H1 (cell line): Measurements from ENCODE around the gene RCOR2. TPM values are rescaled to one million over a fixed set of nuclear protein-coding genes. Genes with fewer than 3 reads are reported as not detected.

Experiments used
- CTCF ChIA-PET: fragments of 300-600 bp; sonication (Branson Sonifier 250); formaldehyde crosslinking; loops from one replicate; lab custom pipeline; 2021; ENCODE audit not compliant: partially characterized antibody; lab: Charles Lee
- POLR2A ChIA-PET: fragments of 300-600 bp; sonication (Branson Sonifier 250); formaldehyde crosslinking; loops from one replicate; lab custom pipeline; 2021; ENCODE audit warnings: inconsistent platforms; ENCODE audit not compliant: partially characterized antibody; lab: Charles Lee
- DNase-seq, 2 experiments: peaks; one replicate each; pipeline versions ENCODE4 v3.0.0 to v3.0.0-alpha.2; 2010 to 2022; ENCODE audit warnings: low spot score in 2 of 2, low read depth in 1 of 2, mixed read lengths in 1 of 2
- FAIRE-seq: peaks from 2 replicates; lab custom pipeline; 2011; peaks lifted over from hg19 to GRCh38; lab: Jason Lieb, UNC
- H2AFZ ChIP-seq: 2 replicates; pipeline ENCODE4 v1.8.1; 2012; ENCODE audit warnings: low read length, inconsistent platforms
- H2AK5ac ChIP-seq: 2 replicates; pipeline ENCODE4 v1.6.1; 2013; ENCODE audit warnings: low read depth, low read length
- H2BK120ac ChIP-seq: replicated peaks from 2 replicates; pipeline ENCODE3; 2013; ENCODE audit warnings: low read depth, low read length, inconsistent platforms
- H2BK12ac ChIP-seq: 2 replicates; pipeline ENCODE4 v1.6.1; 2013; ENCODE audit warnings: low read depth, low read length
- H2BK15ac ChIP-seq: 2 replicates; pipeline ENCODE4 v1.6.1; 2013; ENCODE audit warnings: low read length
- H2BK20ac ChIP-seq: 2 replicates; pipeline ENCODE4 v1.6.1; 2013; ENCODE audit warnings: low read length
- H2BK5ac ChIP-seq: 2 replicates; pipeline ENCODE4 v1.6.1; 2013; ENCODE audit warnings: low read depth, low read length
- H3K14ac ChIP-seq: 2 replicates; pipeline ENCODE4 v1.6.1; 2013; ENCODE audit warnings: inconsistent platforms; ENCODE audit not compliant: insufficient read length
- H3K18ac ChIP-seq: 2 replicates; pipeline ENCODE4 v1.6.1; 2013; ENCODE audit warnings: low read length; ENCODE audit errors: extremely low read depth
- H3K23ac ChIP-seq: 2 replicates; pipeline ENCODE4 v1.6.1; 2013; ENCODE audit warnings: inconsistent platforms; ENCODE audit not compliant: insufficient read length
- H3K23me2 ChIP-seq: 2 replicates; pipeline ENCODE4 v1.6.1; 2013; ENCODE audit warnings: low read depth, low read length
- H3K27ac ChIP-seq: 2 replicates; pipeline ENCODE4 v1.6.1; 2011; ENCODE audit warnings: low read depth, low read length, inconsistent platforms
- H3K27me3 ChIP-seq, 4 experiments: replicated peaks in 1 of 4; 1 replicate in 1 of 4; 2 replicates in 3 of 4; pipeline versions ENCODE4 v1.6.1 to v1.8.1; 2011 to 2013; ENCODE audit warnings: low read length in 3 of 4, mild to moderate bottlenecking in 3 of 4, inconsistent platforms in 2 of 4, mixed read lengths in 2 of 4, moderate library complexity in 1 of 4; ENCODE audit not compliant: control insufficient read depth in 3 of 4, insufficient read depth in 3 of 4; ENCODE audit errors: extremely low read depth in 1 of 4
- H3K36me3 ChIP-seq, 4 experiments: 2 replicates each; pipeline versions ENCODE4 v1.6.1 to v1.8.1; 2011 to 2013; ENCODE audit warnings: mild to moderate bottlenecking in 4 of 4, low read length in 3 of 4, moderate library complexity in 2 of 4, control low read depth in 1 of 4, inconsistent platforms in 1 of 4; ENCODE audit not compliant: insufficient read depth in 4 of 4, control insufficient read depth in 2 of 4
- H3K4ac ChIP-seq: replicated peaks from 2 replicates; pipeline ENCODE3; 2013; ENCODE audit warnings: low read length, low read depth, mixed read lengths, inconsistent platforms; ENCODE audit not compliant: insufficient read length
- H3K4me1 ChIP-seq, 4 experiments: replicated peaks in 1 of 4; 1 replicate in 1 of 4; 2 replicates in 3 of 4; pipeline versions ENCODE4 v1.6.1 to v1.8.1; 2011 to 2013; ENCODE audit warnings: low read length in 3 of 4, inconsistent platforms in 2 of 4, mixed read lengths in 1 of 4; ENCODE audit not compliant: insufficient read depth in 4 of 4, control insufficient read depth in 3 of 4
- H3K4me2 ChIP-seq, 2 experiments: 2 replicates each; pipeline versions ENCODE4 v1.6.1 to v1.8.1; 2011 to 2013; ENCODE audit warnings: low read depth in 2 of 2, low read length in 2 of 2, control low read depth in 1 of 2, inconsistent platforms in 1 of 2, mild to moderate bottlenecking in 1 of 2; ENCODE audit not compliant: insufficient read depth in 1 of 2
- H3K4me3 ChIP-seq, 4 experiments: fragments of 200-600, 300-600 bp in 1 of 4; sonication (generic), shearing (Covaris generic), sonication (Bioruptor Twin) in 1 of 4; 2 replicates each; pipeline versions ENCODE4 v1.5.1 to v1.8.1; 2011 to 2016; ENCODE audit warnings: low read length in 4 of 4, low read depth in 3 of 4, control low read depth in 2 of 4, inconsistent platforms in 2 of 4, mild to moderate bottlenecking in 2 of 4, mixed read lengths in 1 of 4, moderate library complexity in 1 of 4; ENCODE audit not compliant: insufficient read depth in 2 of 4; ENCODE audit errors: extremely low read depth in 1 of 4
- H3K56ac ChIP-seq: replicated peaks from 2 replicates; pipeline ENCODE3; 2013; ENCODE audit warnings: low read depth, mild to moderate bottlenecking, mixed read lengths, low read length, inconsistent platforms; ENCODE audit not compliant: insufficient read length
- H3K79me1 ChIP-seq: 2 replicates; pipeline ENCODE4 v1.6.1; 2013; ENCODE audit warnings: low read depth, low read length, control low read depth
- H3K79me2 ChIP-seq, 2 experiments: 2 replicates each; pipeline versions ENCODE4 v1.6.1 to v1.8.1; 2012 to 2013; ENCODE audit warnings: low read length in 2 of 2, mild to moderate bottlenecking in 2 of 2, inconsistent platforms in 1 of 2; ENCODE audit not compliant: insufficient read depth in 2 of 2, control insufficient read depth in 1 of 2
- H3K9ac ChIP-seq, 4 experiments: replicated peaks in 1 of 4; 1 replicate in 1 of 4; 2 replicates in 3 of 4; pipeline versions ENCODE4 v1.6.1 to v1.8.1; 2011 to 2013; ENCODE audit warnings: low read depth in 3 of 4, low read length in 3 of 4, control low read depth in 2 of 4, mild to moderate bottlenecking in 2 of 4, moderate library complexity in 2 of 4, inconsistent platforms in 1 of 4; ENCODE audit errors: extremely low read depth in 1 of 4
- H3K9me3 ChIP-seq, 2 experiments: 2 replicates each; pipeline versions ENCODE4 v1.6.1 to v1.8.1; 2012 to 2013; ENCODE audit warnings: mild to moderate bottlenecking in 2 of 2, moderate library complexity in 2 of 2, control low read depth in 1 of 2, inconsistent platforms in 1 of 2, low read depth in 1 of 2, low read length in 1 of 2, mixed read lengths in 1 of 2; ENCODE audit not compliant: insufficient read depth in 2 of 2
- H4K20me1 ChIP-seq, 2 experiments: replicated peaks in 1 of 2; 2 replicates each; pipeline versions ENCODE3 to v1.8.1; 2011 to 2013; ENCODE audit warnings: inconsistent platforms in 2 of 2, low read length in 2 of 2, mild to moderate bottlenecking in 1 of 2; ENCODE audit not compliant: insufficient read depth in 2 of 2, control insufficient read depth in 1 of 2
- H4K5ac ChIP-seq: 2 replicates; pipeline ENCODE4 v1.6.1; 2013; ENCODE audit warnings: low read length, low read depth, mixed read lengths, inconsistent platforms; ENCODE audit not compliant: insufficient read length
- H4K8ac ChIP-seq: 2 replicates; pipeline ENCODE4 v1.8.0; 2013; ENCODE audit warnings: mild to moderate bottlenecking, moderate library complexity, low read length, inconsistent platforms; ENCODE audit not compliant: insufficient read depth; ENCODE audit errors: extremely low read depth
- H4K91ac ChIP-seq: replicated peaks from 2 replicates; pipeline ENCODE3; 2013; ENCODE audit warnings: low read length, mixed read lengths, inconsistent platforms; ENCODE audit not compliant: insufficient read length
- CEBPB ChIP-seq: IDR thresholded peaks from 2 replicates; pipeline ENCODE4 v1.6.1; 2012; ENCODE audit warnings: low read depth, low read length
- CREB1 ChIP-seq: IDR thresholded peaks from 2 replicates; pipeline ENCODE4 v1.6.1; 2012; ENCODE audit warnings: inconsistent platforms
- EGR1 ChIP-seq: IDR thresholded peaks from 2 replicates; pipeline ENCODE4 v1.6.1; 2011; ENCODE audit warnings: low read depth, low read length, borderline replicate concordance
- PHF8 ChIP-seq: fragments of 200-600 bp; sonication (generic); conservative IDR thresholded peaks from 2 replicates; pipeline ENCODE4 v1.7.1; 2012; ENCODE audit warnings: low read depth, mild to moderate bottlenecking, inconsistent platforms, low read length, moderate library complexity
- POLR2AphosphoS5 ChIP-seq: IDR thresholded peaks from 2 replicates; pipeline ENCODE4 v1.6.1; 2011; ENCODE audit warnings: low read depth, low read length
- POU5F1 ChIP-seq: IDR thresholded peaks from 2 replicates; pipeline ENCODE4 v1.6.1; 2011; ENCODE audit warnings: low read depth, mild to moderate bottlenecking, low read length, moderate library complexity
- SP1 ChIP-seq: IDR thresholded peaks from 2 replicates; pipeline ENCODE4 v1.6.1; 2011; ENCODE audit warnings: low read depth, low read length
- WGBS, 2 experiments: shearing (Covaris generic) in 1 of 2; methylation state at CpG; one replicate each; pipeline versions ENCODE4 v1.1.6 to v1.1.7; 2013 to 2015; ENCODE audit warnings: low lambda C conversion rate in 2 of 2, mixed read lengths in 2 of 2, inconsistent platforms in 1 of 2, low coverage in 1 of 2, missing lambda C conversion rate in 1 of 2; ENCODE audit not compliant: insufficient replicate concordance in 2 of 2, insufficient coverage in 1 of 2, insufficient read length in 1 of 2; ENCODE audit errors: extremely low coverage in 1 of 2, missing lambda C conversion rate in 1 of 2; 5-methylcytosine and 5-hydroxymethylcytosine counted together
- polyA plus RNA-seq, 7 experiments: library from polyadenylated mRNA; depleted of rRNA in 3 of 7; stranded (reverse) in 5 of 7; unstranded in 2 of 7; fragments of >200 nt in 5 of 7; fragments of 200-250 nt in 2 of 7; gene quantifications; 1 replicate in 5 of 7; 2 replicates in 1 of 7; 4 replicates in 1 of 7; pipeline versions ENCODE4 v1.2.1 to v1.2.3, GENCODE V29; 2011 to 2013; ENCODE audit warnings: missing spikeins in 2 of 7, mixed read lengths in 2 of 7
- total RNA-seq: library from RNA; stranded (reverse); fragmentation: NEBNext Ultra II Directional; extraction: Animal tissue kit (Norgen Biotek cat#: 25700); gene quantifications from 2 replicates; pipeline ENCODE4 v1.2.1, GENCODE V29; 2021
- TF ChIP-seq, protein P1 (sequence below), 3 experiments: IDR thresholded peaks; 1 replicate in 2 of 3; 2 replicates in 1 of 3; pipeline versions ENCODE4 v1.5.1 to v1.6.1; 2011; ENCODE audit warnings: low read length in 3 of 3, mild to moderate bottlenecking in 3 of 3, inconsistent platforms in 2 of 3, low read depth in 1 of 3, moderate library complexity in 1 of 3; ENCODE audit not compliant: insufficient read depth in 1 of 3; ENCODE audit errors: control extremely low read depth in 1 of 3

RCOR2 gene
- total and polyA plus RNA-seq, 2 of the 8 experiments (the other 6 are each of a cell fraction or from before 2014, with no cell fraction given), result 54.6 to 78.0 TPM

DNA sequence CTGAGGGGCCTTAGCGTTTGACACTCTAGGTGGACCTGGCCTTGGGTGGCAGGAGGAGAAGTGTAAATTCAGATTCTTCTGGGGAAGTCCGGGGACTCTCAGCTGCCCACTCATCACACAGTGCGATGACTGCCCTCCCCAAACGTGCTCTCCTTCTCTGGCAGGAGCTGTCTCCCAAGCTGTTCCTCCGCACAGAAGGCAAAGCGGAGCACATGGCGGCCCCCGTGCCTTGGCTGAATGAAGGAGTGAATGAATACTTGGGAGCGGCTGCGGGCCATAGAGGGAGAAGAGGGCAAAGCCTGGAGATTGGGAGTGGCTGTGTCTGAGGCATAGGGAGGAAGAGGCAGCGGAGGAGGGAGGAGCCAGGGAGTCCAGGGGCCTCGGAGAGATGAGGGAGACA, 14.9 kb upstream of the RCOR2 start:
- WGBS, 2 experiments, result 85% methylated on average over 12 of the region's 12 CpGs; no CpG with 5 or more reads in 1 of the 2 experiments
- no peak overlapping the region for H3K56ac ChIP-seq
- H2AK5ac ChIP-seq, result no peak overlapping the region
- no peak overlapping the region for H2BK20ac ChIP-seq
- H3K9me3 ChIP-seq, result no peaks in the 10 kb centered on the region
- H2BK5ac ChIP-seq, result no peak overlapping the region
- H3K79me1 ChIP-seq, result no peaks in the 10 kb centered on the region
- TF ChIP-seq CEBPB (no peak), POLR2AphosphoS5 (no peak), SP1 (no peak), PHF8 (no peak), EGR1 (no peak), CREB1 (no peak), POU5F1 (no peak)
- TF ChIP-seq, protein P1, sequence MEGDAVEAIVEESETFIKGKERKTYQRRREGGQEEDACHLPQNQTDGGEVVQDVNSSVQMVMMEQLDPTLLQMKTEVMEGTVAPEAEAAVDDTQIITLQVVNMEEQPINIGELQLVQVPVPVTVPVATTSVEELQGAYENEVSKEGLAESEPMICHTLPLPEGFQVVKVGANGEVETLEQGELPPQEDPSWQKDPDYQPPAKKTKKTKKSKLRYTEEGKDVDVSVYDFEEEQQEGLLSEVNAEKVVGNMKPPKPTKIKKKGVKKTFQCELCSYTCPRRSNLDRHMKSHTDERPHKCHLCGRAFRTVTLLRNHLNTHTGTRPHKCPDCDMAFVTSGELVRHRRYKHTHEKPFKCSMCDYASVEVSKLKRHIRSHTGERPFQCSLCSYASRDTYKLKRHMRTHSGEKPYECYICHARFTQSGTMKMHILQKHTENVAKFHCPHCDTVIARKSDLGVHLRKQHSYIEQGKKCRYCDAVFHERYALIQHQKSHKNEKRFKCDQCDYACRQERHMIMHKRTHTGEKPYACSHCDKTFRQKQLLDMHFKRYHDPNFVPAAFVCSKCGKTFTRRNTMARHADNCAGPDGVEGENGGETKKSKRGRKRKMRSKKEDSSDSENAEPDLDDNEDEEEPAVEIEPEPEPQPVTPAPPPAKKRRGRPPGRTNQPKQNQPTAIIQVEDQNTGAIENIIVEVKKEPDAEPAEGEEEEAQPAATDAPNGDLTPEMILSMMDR (IDR thresholded peaks at IDR 0.05; ENCODE audit: control extremely low read depth in 1 of 3, insufficient read depth in 1 of 3, low read depth in 1 of 3, low read length in 3 of 3), result no peak
- no peak overlapping the region for H3K4ac ChIP-seq
- no peaks in the 10 kb centered on the region for H4K20me1 ChIP-seq
- no peaks in the 10 kb centered on the region for H3K79me2 ChIP-seq
- no peak overlapping the region for H3K23ac ChIP-seq
- FAIRE-seq (no peak), DNase-seq (no peak)
- H3K4me2 ChIP-seq, result no peak overlapping the region
- POLR2A ChIA-PET, result interaction anchor here (1.3 to 11.5 kb wide), 3 partner anchors 15 to 55 kb away, joined by 3 to 173 read pairs (median 5); partner anchors contain the start of gene RCOR2
- no peak overlapping the region; a peak in 1 of 7 replicates for H3K9ac ChIP-seq
- no peak overlapping the region for H4K5ac ChIP-seq
- 0 out of 2 replicates have a peak overlapping the region, but pooled peaks have one; percentile 23 for H2BK12ac ChIP-seq
- CTCF ChIA-PET, result interaction anchor here (0.6 to 3.8 kb wide), 10 partner anchors 10 to 96 kb away, joined by 3 to 29 read pairs (median 4); no protein-coding TSS in a partner anchor
- H3K23me2 ChIP-seq, result no peaks in the 10 kb centered on the region; the same call in 1 of the 2 replicates
- peak overlapping the region; percentile 42 for H4K91ac ChIP-seq
- H3K36me3 ChIP-seq, result no peaks in the 10 kb centered on the region
- no peak overlapping the region for H2BK15ac ChIP-seq
- no peak overlapping the region; the same call in 1 of the 2 replicates for H4K8ac ChIP-seq
- H3K4me1 ChIP-seq, result peaks cover 0 to 4% (median 0%) of the 10 kb centered on the region in 4 experiments; a peak in 1 of 7 replicates
- H2AFZ ChIP-seq, result no peak overlapping the region
- H3K18ac ChIP-seq, result 0 out of 2 replicates have a peak overlapping the region, but pooled peaks have one; percentile 9
- H3K27me3 ChIP-seq, result peaks cover 0 to 8% (median 5%) of the 10 kb centered on the region in 4 experiments; a peak in 3 of 7 replicates
- no peak overlapping the region for H3K4me3 ChIP-seq
- H3K14ac ChIP-seq, result no peak overlapping the region
- H3K27ac ChIP-seq, result no peak overlapping the region
- peak overlapping the region; percentile 14 for H2BK120ac ChIP-seq
